Bronchial epithelial cell (primary cell): ENCODE data around the gene TPRKB. TPM values are rescaled to one million over a fixed set of nuclear protein-coding genes. Genes with fewer than 3 reads are reported as not detected.
A peak's percentile ranks its signal among the peaks of the same experiment; 100 is the strongest.
"Not testable (repeated sequence)": the region's sequence is repeated elsewhere in the genome, so short reads cannot be mapped to it uniquely, and the experiment has no call there.

Experiments used
- DNase-seq: peaks from one replicate; pipeline ENCODE4 v3.0.0-alpha.2; 2010; ENCODE audit warnings: low read depth
- FAIRE-seq: peaks from 2 replicates; lab custom pipeline; 2011; peaks lifted over from hg19 to GRCh38; lab: Jason Lieb, UNC
- H3K27me3 ChIP-seq: 2 replicates; pipeline ENCODE4 v1.5.1; 2011; ENCODE audit warnings: low read length; ENCODE audit not compliant: control insufficient read depth, insufficient read depth
- H3K36me3 ChIP-seq: 2 replicates; pipeline ENCODE4 v1.5.1; 2011; ENCODE audit warnings: low read length; ENCODE audit not compliant: control insufficient read depth, insufficient read depth
- H3K4me3 ChIP-seq: 2 replicates; pipeline ENCODE4 v1.5.1; 2011; ENCODE audit warnings: mild to moderate bottlenecking, low read depth, low read length, control low read depth
- CTCF ChIP-seq: IDR thresholded peaks from 2 replicates; pipeline ENCODE4 v1.5.1; 2011; ENCODE audit warnings: mild to moderate bottlenecking, moderate library complexity, low read length, control low read depth, inconsistent platforms; ENCODE audit not compliant: insufficient read depth, severe bottlenecking
- total RNA-seq: library from RNA; depleted of rRNA; stranded (reverse); fragments of >200 nt; gene quantifications from 2 replicates; pipeline ENCODE4 v1.2.1, GENCODE V29; 2014

The TPRKB gene
- total RNA-seq, 1 donor from 2014 or later = 21.1 TPM

GRCh38 chr2:73700661-73701447, 36.3 kb downstream of the TPRKB start:
- Histone ChIP-seq H3K36me3 (no peaks in the 10 kb centered on the region), H3K4me3 (no peak overlapping the region), H3K27me3 (no peaks in the 10 kb centered on the region)
- FAIRE-seq (no peak), DNase-seq (no peak)
- no peak for TF ChIP-seq CTCF

DNA sequence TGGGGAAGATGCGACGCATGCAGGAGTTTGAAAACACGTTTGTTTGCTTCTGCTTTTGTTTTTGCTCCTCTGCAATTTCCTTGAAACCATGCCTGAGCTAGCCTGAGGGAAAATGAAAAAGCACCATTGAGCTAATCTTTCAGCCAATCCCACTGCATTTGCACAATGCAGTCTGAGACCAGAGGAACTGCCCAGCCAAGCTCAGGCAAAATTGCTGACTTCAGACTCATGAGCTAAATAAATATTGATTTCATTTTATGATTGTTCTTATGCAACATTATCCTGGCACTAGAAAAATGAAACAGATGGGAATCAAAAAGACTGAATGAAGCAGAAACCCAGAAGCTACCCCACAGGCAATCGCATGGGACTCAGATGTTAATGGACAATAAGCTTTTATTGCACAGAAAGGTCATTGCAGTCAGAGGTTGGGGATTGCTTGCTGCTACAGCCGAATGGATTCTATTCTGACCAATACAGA, 37.0 kb downstream of the TPRKB start:
- DNase-seq = peak; percentile 66
- no peaks in the 10 kb centered on the region for H3K27me3 ChIP-seq
- no peak for TF ChIP-seq CTCF
- no peaks in the 10 kb centered on the region for H3K36me3 ChIP-seq
- H3K4me3 ChIP-seq = no peak overlapping the region
- no peak for FAIRE-seq

DNA sequence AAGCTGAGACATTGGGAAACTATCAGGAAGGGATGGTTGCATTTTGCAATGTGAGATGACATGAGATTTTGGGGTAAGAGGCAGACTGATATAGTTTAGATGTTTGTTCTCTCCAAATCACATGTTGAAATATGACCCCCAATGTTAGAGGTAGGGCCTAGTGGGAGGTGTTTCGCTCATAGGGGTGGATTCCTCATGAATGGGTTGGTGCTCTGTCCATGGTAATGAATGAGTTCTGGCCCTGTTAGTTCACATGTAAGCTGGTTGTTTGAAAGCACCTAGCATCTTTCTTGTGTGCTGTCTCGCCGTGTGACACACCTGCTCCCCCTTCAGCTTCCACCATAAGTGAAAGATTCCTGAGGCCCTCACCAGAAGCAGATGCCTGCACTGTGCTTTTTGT, 37.7 kb downstream of the TPRKB start:
- TF ChIP-seq CTCF = no peak
- FAIRE-seq = no peak
- peak; percentile 4 for DNase-seq
- Histone ChIP-seq H3K4me3 (no peak overlapping the region), H3K27me3 (no peaks in the 10 kb centered on the region), H3K36me3 (no peaks in the 10 kb centered on the region)

DNA sequence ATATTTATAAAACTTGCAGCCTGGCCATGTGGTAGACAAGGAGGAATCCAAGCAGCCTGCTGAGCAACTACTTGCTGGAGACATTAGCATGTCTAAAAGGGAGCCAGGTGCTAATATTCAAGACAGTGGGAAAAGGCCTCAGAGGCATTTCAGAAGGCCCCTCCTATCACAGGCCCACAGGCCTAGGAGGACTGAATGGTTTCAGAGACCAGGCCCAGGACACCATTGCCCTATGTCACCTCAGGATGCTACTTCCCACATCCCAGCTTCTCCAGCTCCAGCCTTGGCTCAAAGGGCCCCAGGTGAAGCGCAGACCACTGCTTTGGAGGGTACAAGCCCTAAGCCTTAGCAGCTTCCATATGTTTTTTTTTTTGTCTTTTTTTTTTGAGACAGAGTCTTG, 39.0 kb downstream of the TPRKB start:
- DNase-seq = no peak
- no peak for TF ChIP-seq CTCF
- Histone ChIP-seq H3K27me3 (no peaks in the 10 kb centered on the region), H3K36me3 (no peaks in the 10 kb centered on the region), H3K4me3 (no peak overlapping the region)
- no peak for FAIRE-seq

DNA sequence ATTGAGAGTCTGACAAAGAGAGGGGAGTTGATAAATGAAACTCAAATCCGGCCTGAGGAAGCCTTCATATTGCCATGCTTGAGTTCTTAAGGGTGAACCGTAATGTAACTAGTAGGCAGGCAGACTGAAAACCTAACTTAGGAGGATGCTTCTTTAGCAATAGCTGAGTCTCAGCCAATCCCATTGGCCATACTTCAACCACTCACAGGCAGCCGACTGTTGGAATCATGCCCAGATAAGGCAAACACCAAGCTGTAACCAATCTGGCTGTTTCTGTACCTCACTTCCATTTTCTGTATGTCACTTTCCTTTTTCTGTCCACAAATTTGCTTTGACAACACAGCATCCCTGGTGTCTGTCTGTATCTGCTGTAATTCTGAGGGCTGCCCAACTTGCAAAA, 39.5 kb downstream of the TPRKB start:
- FAIRE-seq = no peak
- DNase-seq = no peak
- TF ChIP-seq CTCF = no peak
- Histone ChIP-seq H3K4me3 (no peak overlapping the region), H3K36me3 (no peaks in the 10 kb centered on the region), H3K27me3 (no peaks in the 10 kb centered on the region)

GRCh38 chr2:73696985-73697384, 40.2 kb downstream of the TPRKB start:
- not testable (repeated sequence) for DNase-seq, H3K27me3 ChIP-seq, FAIRE-seq, H3K36me3 ChIP-seq, H3K4me3 ChIP-seq

DNA sequence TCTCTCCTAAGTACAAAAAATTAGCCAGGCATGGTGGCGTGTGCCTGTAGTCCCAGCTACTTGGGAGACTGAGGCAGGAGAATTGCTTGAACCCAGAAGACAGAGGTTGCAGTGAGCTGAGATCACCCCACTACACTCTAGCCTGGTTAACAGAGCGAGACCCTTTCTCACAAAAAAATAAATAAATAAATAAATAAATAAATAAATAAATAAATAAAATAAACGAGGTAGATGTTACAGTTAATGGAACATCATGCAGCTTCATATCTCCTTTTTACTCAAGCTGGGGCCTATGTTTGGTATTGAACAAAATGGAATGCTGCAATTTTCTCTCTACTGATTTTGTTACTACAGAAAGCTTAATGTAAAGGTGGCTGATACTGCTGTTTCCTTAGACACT, 40.6 kb downstream of the TPRKB start:
- FAIRE-seq, DNase-seq, H3K36me3 ChIP-seq, H3K4me3 ChIP-seq, H3K27me3 ChIP-seq: not testable (repeated sequence)
